Bronchial epithelial cell (primary cell): ENCODE data around the gene P4HTM. TPM values are rescaled to one million over a fixed set of nuclear protein-coding genes. Genes with fewer than 3 reads are reported as not detected.

Source experiments
- DNase-seq: peaks from one replicate; pipeline ENCODE4 v3.0.0-alpha.2; 2010; ENCODE audit warnings: low read depth
- FAIRE-seq: peaks from 2 replicates; lab custom pipeline; 2011; peaks lifted over from hg19 to GRCh38; lab: Jason Lieb, UNC
- H3K27me3 ChIP-seq: 2 replicates; pipeline ENCODE4 v1.5.1; 2011; ENCODE audit warnings: low read length; ENCODE audit not compliant: control insufficient read depth, insufficient read depth
- H3K36me3 ChIP-seq: 2 replicates; pipeline ENCODE4 v1.5.1; 2011; ENCODE audit warnings: low read length; ENCODE audit not compliant: control insufficient read depth, insufficient read depth
- H3K4me3 ChIP-seq: 2 replicates; pipeline ENCODE4 v1.5.1; 2011; ENCODE audit warnings: mild to moderate bottlenecking, low read depth, low read length, control low read depth
- CTCF ChIP-seq: IDR thresholded peaks from 2 replicates; pipeline ENCODE4 v1.5.1; 2011; ENCODE audit warnings: mild to moderate bottlenecking, moderate library complexity, low read length, control low read depth, inconsistent platforms; ENCODE audit not compliant: insufficient read depth, severe bottlenecking
- total RNA-seq: library from RNA; depleted of rRNA; stranded (reverse); fragments of >200 nt; gene quantifications from 2 replicates; pipeline ENCODE4 v1.2.1, GENCODE V29; 2014

P4HTM gene
- total RNA-seq, 1 donor from 2014 or later = 15.8 TPM

- no peak overlapping the region for H3K4me3 ChIP-seq
- DNase-seq = no peak
- TF ChIP-seq CTCF = no peak
- H3K27me3 ChIP-seq = no peaks in the 10 kb centered on the region
- FAIRE-seq = no peak
- H3K36me3 ChIP-seq = no peaks in the 10 kb centered on the region
Measured at GRCh38 chr3:48999085-48999858, 9.2 kb downstream of the P4HTM start.

- Histone ChIP-seq H3K27me3 (no peaks in the 10 kb centered on the region), H3K36me3 (no peaks in the 10 kb centered on the region), H3K4me3 (no peak overlapping the region)
- FAIRE-seq (no peak), DNase-seq (no peak)
- no peak for TF ChIP-seq CTCF
Measured at GRCh38 chr3:49001155-49001554, 11.1 kb downstream of the P4HTM start.

GRCh38 chr3:49004352-49005302 is 14.6 kb downstream of the P4HTM start:
- H3K36me3 ChIP-seq = no peaks in the 10 kb centered on the region
- no peak overlapping the region for H3K4me3 ChIP-seq
- TF ChIP-seq CTCF = no peak
- FAIRE-seq = no peak
- H3K27me3 ChIP-seq = no peaks in the 10 kb centered on the region
- DNase-seq = no peak

- Histone ChIP-seq H3K36me3 (no peaks in the 10 kb centered on the region), H3K27me3 (no peaks in the 10 kb centered on the region), H3K4me3 (no peak overlapping the region)
- FAIRE-seq = no peak
- no peak for DNase-seq
- no peak for TF ChIP-seq CTCF
Measured at GRCh38 chr3:49005303-49005680, 15.3 kb downstream of the P4HTM start.

GRCh38 chr3:49005998-49006397 is 16.0 kb downstream of the P4HTM start:
- H3K27me3 ChIP-seq = no peaks in the 10 kb centered on the region
- no peak for TF ChIP-seq CTCF
- H3K36me3 ChIP-seq = no peaks in the 10 kb centered on the region
- no peak for FAIRE-seq
- peak overlapping the region; percentile 83 for H3K4me3 ChIP-seq
- no peak for DNase-seq
